DMS153 (cell line): ENCODE measurements around the gene TJP1.
"Not testable (repeated sequence)": the region's sequence is repeated elsewhere in the genome, so short reads cannot be mapped to it uniquely, and the experiment has no call there.

ENCODE experiments used
- DNase-seq: peaks from one replicate; lab custom pipeline; 2025; lab: John Stamatoyannopoulos, UW

Gene TJP1

DNA sequence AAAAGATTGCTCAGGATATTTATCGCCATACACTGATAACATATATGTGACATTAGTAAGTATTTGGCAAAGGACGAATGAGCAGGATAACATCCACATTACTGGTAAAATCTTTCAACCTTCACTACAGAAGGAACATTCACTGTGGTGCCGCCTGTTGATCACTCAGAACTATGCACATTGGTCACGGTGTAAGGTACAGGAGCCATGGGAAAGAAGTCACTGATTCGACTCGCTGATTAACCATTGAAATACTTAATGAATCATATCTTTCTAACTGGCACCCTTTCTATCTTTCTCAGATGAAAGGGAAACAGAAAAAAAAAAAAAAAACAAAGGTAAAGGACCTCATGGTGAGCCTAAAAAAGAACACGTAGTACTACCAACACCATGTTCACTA is 68.8 kb downstream of the TJP1 start:
- DNase-seq, result no peak

DNA sequence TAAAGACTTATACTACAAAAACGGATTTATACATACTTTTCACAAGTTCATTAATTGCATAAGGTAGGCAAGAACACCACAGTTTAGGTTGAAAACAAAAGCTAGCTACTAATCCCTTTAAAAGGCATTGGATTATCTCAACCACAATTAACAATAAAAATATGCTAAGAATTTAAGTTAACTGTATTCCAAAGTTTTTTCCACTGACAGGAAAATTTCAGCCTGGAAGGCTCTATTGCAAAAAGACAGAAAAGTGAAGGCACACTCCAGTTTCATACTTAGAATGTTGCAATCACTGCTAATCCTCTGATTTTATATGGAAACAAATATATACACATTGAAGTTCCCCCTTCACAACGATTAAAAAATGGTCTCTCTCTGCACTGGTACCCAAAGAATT is 71.5 kb downstream of the TJP1 start:
- DNase-seq, result no peak

DNA sequence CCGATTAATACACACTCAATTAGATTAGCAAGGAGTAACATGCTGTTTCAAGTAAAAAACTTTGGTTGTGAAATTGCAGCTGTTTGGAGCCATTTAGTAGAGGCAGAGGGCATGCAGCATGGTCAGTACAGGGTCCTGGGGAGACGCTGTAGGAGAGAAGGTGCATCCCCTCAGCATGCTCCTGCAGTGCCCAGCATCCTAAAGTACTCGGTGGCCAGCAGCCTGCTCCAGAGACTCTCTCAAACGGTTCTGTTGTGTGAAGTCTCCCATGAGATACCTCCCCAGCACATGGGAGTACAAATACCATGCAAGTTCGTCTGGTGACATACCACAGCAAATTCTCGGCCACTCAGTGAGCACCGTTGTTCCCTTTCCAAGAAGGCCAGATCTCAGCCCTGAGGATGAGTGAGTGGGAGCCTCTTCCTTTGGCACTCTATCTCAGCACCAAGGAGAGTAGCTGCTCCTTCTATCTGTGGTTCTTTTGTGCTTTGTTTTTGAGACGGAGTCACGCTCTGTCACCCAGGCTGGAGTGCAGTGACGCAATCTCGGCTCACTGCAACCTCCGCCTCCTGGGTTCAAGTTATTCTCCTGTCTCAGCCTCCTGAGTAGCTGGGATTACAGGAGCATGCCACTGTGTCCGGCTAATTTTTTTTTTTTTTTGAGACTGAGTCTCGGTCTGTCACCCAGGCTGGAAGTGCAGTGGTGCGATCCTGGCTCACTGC is 72.7 kb downstream of the TJP1 start:
- DNase-seq, result no peak

DNA sequence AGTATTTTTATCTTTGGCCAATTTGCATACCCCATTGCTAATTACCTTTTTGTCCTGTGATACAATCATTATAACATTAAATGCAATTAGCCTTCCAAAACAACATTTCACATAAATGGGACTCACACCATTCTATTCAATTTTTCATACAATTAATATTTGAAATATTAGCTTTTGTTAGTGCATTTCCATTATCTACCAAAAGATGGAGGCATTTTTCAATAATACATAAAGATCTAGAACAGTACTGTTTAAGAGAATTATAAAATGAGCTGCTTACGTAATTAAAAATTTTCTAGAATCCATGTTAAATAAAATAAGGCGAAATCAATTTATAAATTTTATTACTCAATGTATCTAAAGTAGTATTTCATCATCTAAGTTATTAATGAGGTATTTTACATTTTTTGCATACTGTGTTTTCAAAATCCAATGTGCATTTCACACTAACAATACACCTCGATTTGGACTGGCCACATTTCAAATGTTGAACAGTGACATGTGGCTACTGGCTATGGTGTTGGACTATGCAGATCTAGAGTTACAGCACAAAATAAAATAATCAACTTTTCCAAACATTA is 74.3 kb downstream of the TJP1 start:
- DNase-seq, result no peak

- no peak for DNase-seq
These were observed 78.8 kb downstream of the TJP1 start for GRCh38 chr15:29743475-29743874.

GRCh38 chr15:29740692-29741311 is 81.5 kb downstream of the TJP1 start:
- DNase-seq, result no peak

DNA sequence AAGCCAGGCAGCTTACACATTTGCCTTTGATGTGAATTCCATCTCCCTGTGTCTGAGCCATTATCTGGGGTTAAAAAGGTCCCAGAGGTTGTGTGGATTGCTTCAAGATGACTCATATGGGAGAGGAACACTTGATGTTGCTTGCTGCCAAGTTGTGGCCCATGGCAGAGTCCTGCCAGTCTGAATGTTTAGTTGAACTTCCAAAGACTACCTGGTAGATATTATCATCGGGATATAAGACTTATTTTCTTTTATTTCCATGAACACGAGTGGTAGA is 85.6 kb downstream of the TJP1 start:
- no peak for DNase-seq

- no peak for DNase-seq
These were observed 86.1 kb downstream of the TJP1 start for GRCh38 chr15:29736012-29736743.

- no peak for DNase-seq
These were observed 87.2 kb downstream of the TJP1 start for GRCh38 chr15:29734917-29735572.

- no peak for DNase-seq
These were observed 90.4 kb downstream of the TJP1 start for GRCh38 chr15:29731865-29732264.

- not testable (repeated sequence) for DNase-seq
These were observed 91.8 kb downstream of the TJP1 start for GRCh38 chr15:29730471-29730870.

- no peak for DNase-seq
These were observed 93.8 kb downstream of the TJP1 start for GRCh38 chr15:29728418-29728817.

GRCh38 chr15:29727871-29728270 is 94.4 kb downstream of the TJP1 start:
- no peak for DNase-seq

GRCh38 chr15:29726553-29726952 is 95.7 kb downstream of the TJP1 start:
- DNase-seq, result no peak

GRCh38 chr15:29724026-29724425 is 98.2 kb downstream of the TJP1 start:
- no peak for DNase-seq

GRCh38 chr15:29713784-29714183 is 108.5 kb downstream of the TJP1 start:
- DNase-seq, result no peak

DNA sequence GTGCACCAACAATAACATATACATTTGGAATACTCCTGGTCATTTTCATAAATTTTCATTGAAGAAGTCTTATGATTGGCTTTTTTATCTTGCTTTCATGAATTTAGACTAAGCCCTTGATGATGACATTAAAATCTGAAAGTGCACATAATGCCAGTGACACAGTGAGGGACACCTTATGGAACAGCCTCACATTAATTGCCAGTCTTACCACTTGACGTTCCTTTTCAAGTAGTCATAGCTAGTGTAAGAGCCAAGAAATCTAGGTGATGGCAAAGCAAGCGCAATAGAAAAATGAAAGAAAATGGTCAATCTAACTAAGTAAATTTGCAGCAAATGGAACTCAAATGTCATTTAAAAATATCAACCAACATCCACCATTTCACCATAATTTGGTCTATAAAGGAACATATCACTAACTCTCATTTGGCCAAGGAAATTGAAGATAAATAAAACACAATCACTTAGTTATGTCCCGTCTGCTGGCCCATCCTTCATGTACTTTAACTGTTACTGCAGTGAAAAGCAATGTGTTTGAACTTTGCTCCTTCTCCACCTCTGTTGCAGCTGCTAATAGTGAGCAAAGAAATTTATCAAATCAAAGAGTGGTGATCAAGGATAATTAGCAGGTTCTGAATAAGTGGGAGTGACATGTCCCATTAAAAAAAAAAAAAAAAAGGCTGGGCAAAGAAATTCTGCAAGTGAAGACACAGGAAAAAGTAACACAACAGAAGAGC is 110.0 kb downstream of the TJP1 start:
- no peak for DNase-seq

- DNase-seq, result no peak
These were observed 110.7 kb downstream of the TJP1 start for GRCh38 chr15:29711531-29711930.

GRCh38 chr15:29708519-29708918 is 113.7 kb downstream of the TJP1 start:
- no peak for DNase-seq

GRCh38 chr15:29704950-29705597 is 117.2 kb downstream of the TJP1 start:
- no peak for DNase-seq

- DNase-seq, result no peak
These were observed 121.1 kb downstream of the TJP1 start for GRCh38 chr15:29701151-29701550.
